ENCODE data around the gene ZMYND11. TPM values are rescaled to one million over a fixed set of nuclear protein-coding genes. Genes with fewer than 3 reads are reported as not detected.

Gene ZMYND11
- total and polyA plus RNA-seq, 2 of the 8 experiments (the other 6 are each of a cell fraction or from before 2014, with no cell fraction given) = 7.5 to 26.6 TPM

DNA sequence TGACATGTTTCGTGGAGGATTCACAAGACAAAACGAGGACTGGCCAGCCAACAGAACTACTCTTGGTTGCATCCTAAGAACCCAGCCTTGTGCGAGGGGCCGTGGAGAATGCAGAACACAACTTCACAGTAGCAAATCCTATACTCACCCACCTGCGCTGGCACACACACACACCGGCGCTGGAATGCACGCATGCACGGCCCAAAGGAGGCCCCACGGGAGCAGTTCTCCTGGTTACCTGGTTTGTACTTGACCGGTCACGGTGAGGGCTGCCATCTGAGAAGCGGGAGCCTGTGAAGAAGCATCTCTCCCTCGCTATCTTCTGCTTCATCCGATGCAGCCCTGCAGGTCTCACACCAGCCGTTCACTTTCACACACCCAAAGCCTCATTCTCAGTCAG is 137.8 kb downstream of the ZMYND11 start:
- H4K91ac ChIP-seq (replicated peaks; ENCODE audit: insufficient read length, low read length) = no peak overlapping the region
- ChIA-PET CTCF (ENCODE audit: partially characterized antibody) (interaction anchor here (0.7 to 1.1 kb wide), 2 partner anchors 8 to 33 kb away, joined by 3 to 4 read pairs; no protein-coding TSS in a partner anchor), POLR2A (ENCODE audit: partially characterized antibody) (no interaction called here)
- no peak overlapping the region for H2AK5ac ChIP-seq (ENCODE audit: low read depth, low read length)
- H4K20me1 ChIP-seq (replicated peaks in 1 of 2; ENCODE audit: control insufficient read depth in 1 of 2, insufficient read depth in 2 of 2, low read length in 2 of 2) = no peaks in the 10 kb centered on the region
- 90% methylated on average over 16 of the region's 16 CpGs; no CpG with 5 or more reads in 1 of the 2 experiments for WGBS, 2 experiments (ENCODE audit: extremely low coverage in 1 of 2, insufficient coverage in 1 of 2, insufficient read length in 1 of 2, insufficient replicate concordance in 2 of 2, low coverage in 1 of 2, low lambda C conversion rate in 2 of 2, missing lambda C conversion rate in 1 of 2)
- DNase-seq (ENCODE audit: low read depth in 1 of 2, low spot score in 2 of 2) (no peak), FAIRE-seq (no peak)
- no peaks in the 10 kb centered on the region for H3K36me3 ChIP-seq (ENCODE audit: control insufficient read depth in 2 of 4, insufficient read depth in 4 of 4, low read length in 3 of 4)
- no peak overlapping the region for H3K4me3 ChIP-seq (ENCODE audit: extremely low read depth in 1 of 4, insufficient read depth in 2 of 4, low read depth in 3 of 4, low read length in 4 of 4)
- no peak overlapping the region for H2BK5ac ChIP-seq (ENCODE audit: low read depth, low read length)
- H3K27me3 ChIP-seq (replicated peaks in 1 of 4; ENCODE audit: control insufficient read depth in 3 of 4, extremely low read depth in 1 of 4, insufficient read depth in 3 of 4, low read length in 3 of 4) = no peaks in the 10 kb centered on the region; a peak in 1 of 7 replicates
- H2BK20ac ChIP-seq (ENCODE audit: low read length) = no peak overlapping the region
- H3K14ac ChIP-seq (ENCODE audit: insufficient read length) = no peak overlapping the region
- no peaks in the 10 kb centered on the region for H3K23me2 ChIP-seq (ENCODE audit: low read depth, low read length)
- peaks cover 0 to 5% (median 1%) of the 10 kb centered on the region in 4 experiments; a peak in 2 of 7 replicates for H3K4me1 ChIP-seq (replicated peaks in 1 of 4; ENCODE audit: control insufficient read depth in 3 of 4, insufficient read depth in 4 of 4, low read length in 3 of 4)
- H3K23ac ChIP-seq (ENCODE audit: insufficient read length) = no peak overlapping the region
- H3K56ac ChIP-seq (replicated peaks; ENCODE audit: insufficient read length, low read depth, low read length) = no peak overlapping the region
- no peak overlapping the region for H4K8ac ChIP-seq (ENCODE audit: extremely low read depth, insufficient read depth, low read length)
- H3K27ac ChIP-seq (ENCODE audit: low read depth, low read length) = no peak overlapping the region
- H3K18ac ChIP-seq (ENCODE audit: extremely low read depth, low read length) = no peak overlapping the region
- H3K79me2 ChIP-seq (ENCODE audit: control insufficient read depth in 1 of 2, insufficient read depth in 2 of 2, low read length in 2 of 2) = no peaks in the 10 kb centered on the region
- H4K5ac ChIP-seq (ENCODE audit: insufficient read length, low read depth, low read length) = no peak overlapping the region
- H3K9ac ChIP-seq (replicated peaks in 1 of 4; ENCODE audit: extremely low read depth in 1 of 4, low read depth in 3 of 4, low read length in 3 of 4) = no peak overlapping the region
- no peak overlapping the region for H3K4me2 ChIP-seq (ENCODE audit: insufficient read depth in 1 of 2, low read depth in 2 of 2, low read length in 2 of 2)
- TF ChIP-seq CBX8 (IDR thresholded peaks at IDR 0.05; ENCODE audit: borderline replicate concordance, low read depth, low read length) (no peak), CHD1 (IDR thresholded peaks at IDR 0.05; ENCODE audit: low read depth, low read length) (no peak)
- TF ChIP-seq, protein P1, sequence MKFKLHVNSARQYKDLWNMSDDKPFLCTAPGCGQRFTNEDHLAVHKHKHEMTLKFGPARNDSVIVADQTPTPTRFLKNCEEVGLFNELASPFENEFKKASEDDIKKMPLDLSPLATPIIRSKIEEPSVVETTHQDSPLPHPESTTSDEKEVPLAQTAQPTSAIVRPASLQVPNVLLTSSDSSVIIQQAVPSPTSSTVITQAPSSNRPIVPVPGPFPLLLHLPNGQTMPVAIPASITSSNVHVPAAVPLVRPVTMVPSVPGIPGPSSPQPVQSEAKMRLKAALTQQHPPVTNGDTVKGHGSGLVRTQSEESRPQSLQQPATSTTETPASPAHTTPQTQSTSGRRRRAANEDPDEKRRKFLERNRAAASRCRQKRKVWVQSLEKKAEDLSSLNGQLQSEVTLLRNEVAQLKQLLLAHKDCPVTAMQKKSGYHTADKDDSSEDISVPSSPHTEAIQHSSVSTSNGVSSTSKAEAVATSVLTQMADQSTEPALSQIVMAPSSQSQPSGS (IDR thresholded peaks at IDR 0.05; ENCODE audit: low read length) = no peak
- H2BK12ac ChIP-seq (ENCODE audit: low read depth, low read length) = no peak overlapping the region
- no peaks in the 10 kb centered on the region for H3K9me3 ChIP-seq (ENCODE audit: insufficient read depth in 2 of 2, low read depth in 1 of 2, low read length in 1 of 2)
- no peak overlapping the region for H2BK15ac ChIP-seq (ENCODE audit: low read length)
- H2BK120ac ChIP-seq (replicated peaks; ENCODE audit: low read depth, low read length) = no peak overlapping the region
- no peaks in the 10 kb centered on the region for H3K79me1 ChIP-seq (ENCODE audit: low read depth, low read length)
- no peak overlapping the region for H2AFZ ChIP-seq (ENCODE audit: low read length)
- H3K4ac ChIP-seq (replicated peaks; ENCODE audit: insufficient read length, low read depth, low read length) = no peak overlapping the region
